GM23338 (cell line): ENCODE data around the gene COX6B2. TPM values are rescaled to one million over a fixed set of nuclear protein-coding genes. Genes with fewer than 3 reads are reported as not detected.

Experiments
- ATAC-seq: fragments of 200-7000 bp; cut with Tn5 transposase; 3 replicates; pipeline ENCODE4 v1.9.1; 2020
- DNase-seq: peaks from one replicate; pipeline ENCODE4 v3.0.0-alpha.2; 2015; ENCODE audit warnings: low spot score
- H2AFZ ChIP-seq: fragments of 200-600 bp; sonication (generic); 2 replicates; pipeline ENCODE4 v1.8.0; 2016; ENCODE audit warnings: antibody characterized with exemption, mild to moderate bottlenecking, moderate library complexity
- H3F3A ChIP-seq: fragments of 200-600 bp; sonication (generic); replicated peaks from 2 replicates; pipeline ENCODE4 v1.8.0; 2017; ENCODE audit warnings: antibody characterized with exemption, mixed run types, low read depth
- H3K27ac ChIP-seq: fragments of 200-600 bp; sonication (generic); 2 replicates; pipeline ENCODE4 v1.6.1; 2016; ENCODE audit warnings: low read depth
- H3K27me3 ChIP-seq: fragments of 200-600 bp; sonication (generic); 2 replicates; pipeline ENCODE4 v1.8.0; 2016; ENCODE audit warnings: mild to moderate bottlenecking, mixed run types, moderate library complexity; ENCODE audit not compliant: insufficient read depth
- H3K36me3 ChIP-seq: fragments of 200-600 bp; sonication (generic); 2 replicates; pipeline ENCODE4 v1.8.0; 2016; ENCODE audit warnings: mild to moderate bottlenecking; ENCODE audit not compliant: insufficient read depth
- H3K4me1 ChIP-seq: fragments of 200-600 bp; sonication (generic); 2 replicates; pipeline ENCODE4 v1.8.0; 2016; ENCODE audit warnings: mild to moderate bottlenecking, moderate library complexity; ENCODE audit not compliant: insufficient read depth
- H3K4me2 ChIP-seq: fragments of 200-600 bp; sonication (generic); 2 replicates; pipeline ENCODE4 v1.7.1; 2017; ENCODE audit warnings: mixed run types
- H3K4me3 ChIP-seq: fragments of 200-600 bp; sonication (generic); 2 replicates; pipeline ENCODE4 v1.6.1; 2016; ENCODE audit warnings: mixed run types
- H3K79me2 ChIP-seq: fragments of 200-600 bp; sonication (generic); replicated peaks from 2 replicates; pipeline ENCODE4 v1.8.0; 2017; ENCODE audit warnings: mild to moderate bottlenecking; ENCODE audit not compliant: insufficient read depth
- H3K9me2 ChIP-seq: fragments of 200-600 bp; sonication (generic); 2 replicates; pipeline ENCODE4 v1.8.0; 2017; ENCODE audit not compliant: insufficient read depth
- H4K20me1 ChIP-seq: fragments of 200-600 bp; sonication (generic); replicated peaks from 2 replicates; pipeline ENCODE4 v1.8.0; 2017; ENCODE audit warnings: mild to moderate bottlenecking; ENCODE audit not compliant: insufficient read depth
- H3K27ac Mint-ChIP-seq: 2 replicates; pipeline ENCODE4 v1.8.0; 2020; ENCODE audit warnings: inconsistent platforms, mild to moderate bottlenecking, moderate library complexity, mixed read lengths
- H3K27me3 Mint-ChIP-seq: 3 replicates; pipeline ENCODE4 v1.8.0; 2022; ENCODE audit warnings: low read depth, mild to moderate bottlenecking, moderate library complexity, mixed read lengths, inconsistent platforms; ENCODE audit not compliant: insufficient read depth, poor library complexity
- H3K36me3 Mint-ChIP-seq: 3 replicates; pipeline ENCODE4 v1.8.0; 2021; ENCODE audit warnings: low read depth, mild to moderate bottlenecking, inconsistent platforms, moderate library complexity, mixed read lengths
- H3K4me1 Mint-ChIP-seq: 3 replicates; pipeline ENCODE4 v1.8.0; 2020; ENCODE audit warnings: mild to moderate bottlenecking, inconsistent platforms, mixed read lengths
- H3K4me3 Mint-ChIP-seq: 3 replicates; pipeline ENCODE4 v1.8.0; 2021; ENCODE audit warnings: moderate library complexity, mild to moderate bottlenecking, inconsistent platforms, mixed read lengths
- H3K9me3 Mint-ChIP-seq: 3 replicates; pipeline ENCODE4 v1.8.0; 2020; ENCODE audit warnings: moderate library complexity, mild to moderate bottlenecking, inconsistent platforms, mixed read lengths
- CTCF ChIP-seq, 2 experiments: fragments of 200-600 bp in 1 of 2; sonication (generic) in 1 of 2; conservative IDR thresholded peaks; 2 replicates each; pipeline versions ENCODE4 v1.5.1 to v1.6.1; 2016 to 2017; ENCODE audit warnings: antibody characterized with exemption in 2 of 2, low read depth in 2 of 2, mild to moderate bottlenecking in 2 of 2, moderate library complexity in 1 of 2
- EZH2 ChIP-seq: fragments of 200-600 bp; sonication (generic); IDR thresholded peaks from one replicate; pipeline ENCODE4 v1.8.0; 2017; ENCODE audit warnings: antibody characterized with exemption, mild to moderate bottlenecking, low read depth; ENCODE audit not compliant: unreplicated experiment
- EZH2phosphoT487 ChIP-seq: fragments of 200-600 bp; sonication (generic); IDR thresholded peaks from one replicate; pipeline ENCODE4 v1.8.1; 2018; ENCODE audit warnings: antibody characterized with exemption; ENCODE audit not compliant: unreplicated experiment
- STAT1 ChIP-seq: IDR thresholded peaks from one replicate; pipeline ENCODE4 v1.6.1; 2016; ENCODE audit warnings: antibody characterized with exemption; ENCODE audit not compliant: unreplicated experiment
- ZNF462 ChIP-seq: fragments of 250-450 bp; sonication (Bioruptor Pico); IDR thresholded peaks from 2 replicates; pipeline ENCODE4 v1.5.0; 2020; ENCODE audit warnings: mild to moderate bottlenecking, moderate library complexity
- polyA plus RNA-seq: library from polyadenylated mRNA; unstranded; fragments of >200 nt; fragmentation: Nextera tagmentation; extraction: Ambion mirVana; gene quantifications from 2 replicates; pipeline ENCODE4 v1.2.1, GENCODE V29; 2016
- total RNA-seq: library from RNA; depleted of rRNA; stranded (reverse); fragments of >200 nt; shearing (Covaris generic); gene quantifications from 2 replicates; pipeline ENCODE4 v1.2.3, GENCODE V29; 2014

Gene COX6B2
- total and polyA plus RNA-seq, 2 experiments from 2014 or later = 2.7 to 5.3 TPM

GRCh38 chr19:55308281-55308680 lies 46.2 kb downstream of the COX6B2 start:
- peaks cover 17% of the 10 kb centered on the region for H3F3A ChIP-seq
- no peaks in the 10 kb centered on the region for H3K79me2 ChIP-seq
- peaks cover 53% of the 10 kb centered on the region for H3K36me3 Mint-ChIP-seq
- H3K4me3 Mint-ChIP-seq = no peak overlapping the region; the same call in 2 of the 3 replicates
- peaks cover 11% of the 10 kb centered on the region for H3K4me1 Mint-ChIP-seq
- no peak overlapping the region for H3K4me2 ChIP-seq
- H3K27ac Mint-ChIP-seq = no peak overlapping the region
- H3K36me3 ChIP-seq = peaks cover 5% of the 10 kb centered on the region
- H3K27me3 Mint-ChIP-seq = peaks cover 12% of the 10 kb centered on the region
- H4K20me1 ChIP-seq = no peaks in the 10 kb centered on the region; the same call in 1 of the 2 replicates
- ATAC-seq = no peak
- H3K27ac ChIP-seq = no peak overlapping the region
- H3K4me3 ChIP-seq = no peak overlapping the region
- H3K9me2 ChIP-seq = no peaks in the 10 kb centered on the region
- no peak for TF ChIP-seq CTCF (conservative IDR thresholded peaks at IDR 0.05; ENCODE audit: low read depth in 2 of 2)
- no peak for TF ChIP-seq EZH2
- TF ChIP-seq EZH2phosphoT487 = no peak
- TF ChIP-seq ZNF462 (CRISPR knock-in tag) = no peak
- TF ChIP-seq STAT1 = no peak
- no peaks in the 10 kb centered on the region; the same call in 2 of the 3 replicates for H3K9me3 Mint-ChIP-seq
- no peaks in the 10 kb centered on the region for H3K27me3 ChIP-seq
- H2AFZ ChIP-seq = no peak overlapping the region
- peaks cover 10% of the 10 kb centered on the region for H3K4me1 ChIP-seq
- DNase-seq = no peak
